GM20000 (cell line): ENCODE data around the gene HOXA11.

Source experiments
- DNase-seq: peaks from one replicate; pipeline ENCODE4 v3.0.0; 2012; ENCODE audit warnings: low spot score
- TF ChIP-seq, protein P1 (sequence below): IDR thresholded peaks from 2 replicates; pipeline ENCODE4 v1.5.1; 2012; ENCODE audit warnings: mild to moderate bottlenecking, control low read depth; ENCODE audit errors: extremely low read depth, missing control alignments

The HOXA11 gene

DNA sequence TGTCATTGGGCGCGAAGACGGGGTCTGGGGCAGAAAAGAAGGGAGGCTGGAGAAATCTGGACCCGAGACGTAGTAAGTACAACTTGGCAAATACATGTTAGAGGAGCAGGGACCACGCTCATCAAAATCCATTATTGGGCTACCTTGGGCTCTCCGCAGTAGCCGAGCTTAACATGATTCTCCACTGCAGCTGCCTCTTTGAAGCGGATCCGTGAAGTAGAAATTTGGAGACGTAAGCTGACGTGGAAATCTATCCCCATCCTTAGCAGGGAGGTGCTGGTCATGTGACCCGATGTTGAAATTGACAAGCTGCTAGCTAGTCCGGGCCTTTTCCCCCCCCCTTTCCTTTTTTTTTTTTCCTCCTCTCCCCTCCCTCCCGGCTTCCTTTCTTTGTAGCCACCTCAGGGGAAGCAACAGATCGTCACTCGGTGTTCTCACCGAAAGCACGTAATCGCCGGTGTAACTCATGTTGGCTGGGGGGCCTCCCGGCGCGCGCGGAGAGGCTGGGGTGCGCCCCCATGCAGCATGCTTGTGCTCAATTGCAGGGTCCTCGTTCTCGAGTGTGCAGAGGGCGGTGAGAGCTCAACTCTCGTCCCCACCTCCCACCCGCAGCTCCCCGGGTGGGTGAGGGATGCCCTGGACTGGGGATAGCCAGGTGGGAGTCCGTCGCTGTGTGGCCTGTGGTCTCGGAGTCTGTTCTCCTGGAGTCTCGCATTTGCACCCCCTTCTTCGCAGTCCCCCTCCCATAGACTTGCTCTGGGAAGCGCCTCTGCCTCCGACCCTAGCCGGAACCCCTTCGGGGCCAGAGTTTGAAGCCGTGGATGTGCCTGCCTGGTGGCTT lies at the start of gene HOXA11:
Gene HOXA11 (minus strand): TSS at position 220 of the 841 bp plus-strand sequence. CDS start 88 bp downstream, at position 132.
- TF ChIP-seq, protein P1, sequence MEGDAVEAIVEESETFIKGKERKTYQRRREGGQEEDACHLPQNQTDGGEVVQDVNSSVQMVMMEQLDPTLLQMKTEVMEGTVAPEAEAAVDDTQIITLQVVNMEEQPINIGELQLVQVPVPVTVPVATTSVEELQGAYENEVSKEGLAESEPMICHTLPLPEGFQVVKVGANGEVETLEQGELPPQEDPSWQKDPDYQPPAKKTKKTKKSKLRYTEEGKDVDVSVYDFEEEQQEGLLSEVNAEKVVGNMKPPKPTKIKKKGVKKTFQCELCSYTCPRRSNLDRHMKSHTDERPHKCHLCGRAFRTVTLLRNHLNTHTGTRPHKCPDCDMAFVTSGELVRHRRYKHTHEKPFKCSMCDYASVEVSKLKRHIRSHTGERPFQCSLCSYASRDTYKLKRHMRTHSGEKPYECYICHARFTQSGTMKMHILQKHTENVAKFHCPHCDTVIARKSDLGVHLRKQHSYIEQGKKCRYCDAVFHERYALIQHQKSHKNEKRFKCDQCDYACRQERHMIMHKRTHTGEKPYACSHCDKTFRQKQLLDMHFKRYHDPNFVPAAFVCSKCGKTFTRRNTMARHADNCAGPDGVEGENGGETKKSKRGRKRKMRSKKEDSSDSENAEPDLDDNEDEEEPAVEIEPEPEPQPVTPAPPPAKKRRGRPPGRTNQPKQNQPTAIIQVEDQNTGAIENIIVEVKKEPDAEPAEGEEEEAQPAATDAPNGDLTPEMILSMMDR = no peak
- no peak for DNase-seq

DNA sequence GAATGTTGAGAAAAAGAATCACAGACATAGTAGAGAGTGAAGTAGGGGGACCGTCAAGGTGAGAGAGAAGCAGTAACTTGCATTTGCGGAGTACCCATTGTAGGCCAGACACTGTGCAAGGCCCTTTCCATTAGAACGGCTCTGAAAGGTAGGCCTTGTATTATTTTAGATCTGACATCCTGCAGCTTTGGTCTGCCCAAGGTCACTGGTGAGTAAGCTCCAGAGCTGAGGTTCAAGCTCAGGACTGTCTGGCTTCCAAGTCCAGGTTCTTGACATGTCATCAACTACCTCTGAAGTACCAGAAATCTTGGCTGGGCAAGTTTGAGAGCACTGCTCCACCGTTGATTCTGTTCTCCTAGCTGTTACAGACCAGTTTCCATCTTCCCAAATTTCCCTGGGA lies 44.4 kb upstream of the HOXA11 start:
- DNase-seq = no peak
- TF ChIP-seq, protein P1 = no peak

GRCh38 chr7:27224983-27225934 lies 40.2 kb upstream of the HOXA11 start:
- TF ChIP-seq, protein P1 = no peak

DNA sequence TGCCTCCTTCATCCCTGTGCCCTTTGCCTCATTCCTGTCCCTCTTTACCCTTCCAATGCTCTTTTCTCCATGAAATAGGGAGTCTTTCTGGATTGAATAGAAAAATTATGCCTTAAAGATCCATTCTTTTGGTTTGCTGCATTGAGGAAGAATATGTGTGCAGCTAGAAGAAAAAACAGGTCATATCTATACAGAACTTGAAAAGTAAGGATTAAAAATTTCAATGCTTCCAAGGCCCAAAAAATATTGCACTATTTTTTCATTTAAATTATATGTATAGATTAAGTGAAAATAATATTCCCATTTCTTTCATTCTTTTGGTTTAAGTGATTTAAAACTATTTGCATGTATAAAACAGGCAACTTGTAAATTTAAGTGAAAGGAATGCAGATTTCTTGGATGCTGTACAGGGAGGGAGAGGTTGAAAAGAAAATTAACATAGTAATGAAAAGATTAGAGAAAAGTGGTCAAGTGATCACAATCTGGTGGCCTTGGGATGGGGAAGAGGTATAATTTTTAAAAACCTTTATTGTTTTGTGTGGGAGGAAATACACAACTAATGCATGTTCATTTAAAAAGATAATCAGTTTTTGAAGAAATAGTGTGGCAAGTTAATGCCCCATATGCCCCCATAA lies 39.0 kb upstream of the HOXA11 start:
- no peak for DNase-seq
- TF ChIP-seq, protein P1 = no peak

More at GRCh38 chr7:27224983-27225934, 40.2 kb upstream of the HOXA11 start:
- DNase-seq = no peak

GRCh38 chr7:27221201-27221797 lies 36.3 kb upstream of the HOXA11 start:
- no peak for DNase-seq
- TF ChIP-seq, protein P1 = no peak

GRCh38 chr7:27220440-27220955 lies 35.5 kb upstream of the HOXA11 start:
- TF ChIP-seq, protein P1 = no peak
- no peak for DNase-seq
